Activated T-helper 2 cell treated with anti-CD3 and anti-CD28 coated beads, Interferon-gamma antibody, Interleukin-2, Interleukin-4, amounts not matched to agents 10 μg/mL and 5 μg/mL and 100 μg/mL, durations not matched to agents 14 hours and 24 hours and 36 hours (primary cell): ENCODE results near the gene CROCC2. TPM values are rescaled to one million over a fixed set of nuclear protein-coding genes. Genes with fewer than 3 reads are reported as not detected.
A peak's percentile ranks its signal among the peaks of the same experiment; 100 is the strongest.

Experiments used
- DNase-seq: peaks from one replicate; pipeline ENCODE4 v3.0.0; 2021; ENCODE audit warnings: low spot score
- H3K27ac Mint-ChIP-seq: one replicate; pipeline ENCODE4 v1.8.0; 2021; ENCODE audit warnings: mixed read lengths
- H3K27me3 Mint-ChIP-seq: one replicate; pipeline ENCODE4 v1.8.0; 2021; ENCODE audit warnings: low read depth, mixed read lengths
- H3K36me3 Mint-ChIP-seq: one replicate; pipeline ENCODE4 v1.8.0; 2021; ENCODE audit warnings: low read depth, mixed read lengths
- H3K4me1 Mint-ChIP-seq: one replicate; pipeline ENCODE4 v1.8.0; 2021; ENCODE audit warnings: low read depth, mixed read lengths
- H3K4me3 Mint-ChIP-seq: one replicate; pipeline ENCODE4 v1.8.0; 2021; ENCODE audit warnings: low read depth, mild to moderate bottlenecking, moderate library complexity, mixed read lengths
- H3K9me3 Mint-ChIP-seq: one replicate; pipeline ENCODE4 v1.8.0; 2021; ENCODE audit warnings: mixed read lengths
- intact Hi-C: fragments of 100-400 bp; cut with micrococcal nuclease; formaldehyde crosslinking; loops from one replicate; pipeline ENCODE4 v1.15.1; 2023
- total RNA-seq: library from RNA; stranded (reverse); gene quantifications from 2 replicates; pipeline ENCODE4 v1.2.3, GENCODE V29; 2022

CROCC2 gene
- total RNA-seq, 1 donor from 2014 or later: not detected

DNA sequence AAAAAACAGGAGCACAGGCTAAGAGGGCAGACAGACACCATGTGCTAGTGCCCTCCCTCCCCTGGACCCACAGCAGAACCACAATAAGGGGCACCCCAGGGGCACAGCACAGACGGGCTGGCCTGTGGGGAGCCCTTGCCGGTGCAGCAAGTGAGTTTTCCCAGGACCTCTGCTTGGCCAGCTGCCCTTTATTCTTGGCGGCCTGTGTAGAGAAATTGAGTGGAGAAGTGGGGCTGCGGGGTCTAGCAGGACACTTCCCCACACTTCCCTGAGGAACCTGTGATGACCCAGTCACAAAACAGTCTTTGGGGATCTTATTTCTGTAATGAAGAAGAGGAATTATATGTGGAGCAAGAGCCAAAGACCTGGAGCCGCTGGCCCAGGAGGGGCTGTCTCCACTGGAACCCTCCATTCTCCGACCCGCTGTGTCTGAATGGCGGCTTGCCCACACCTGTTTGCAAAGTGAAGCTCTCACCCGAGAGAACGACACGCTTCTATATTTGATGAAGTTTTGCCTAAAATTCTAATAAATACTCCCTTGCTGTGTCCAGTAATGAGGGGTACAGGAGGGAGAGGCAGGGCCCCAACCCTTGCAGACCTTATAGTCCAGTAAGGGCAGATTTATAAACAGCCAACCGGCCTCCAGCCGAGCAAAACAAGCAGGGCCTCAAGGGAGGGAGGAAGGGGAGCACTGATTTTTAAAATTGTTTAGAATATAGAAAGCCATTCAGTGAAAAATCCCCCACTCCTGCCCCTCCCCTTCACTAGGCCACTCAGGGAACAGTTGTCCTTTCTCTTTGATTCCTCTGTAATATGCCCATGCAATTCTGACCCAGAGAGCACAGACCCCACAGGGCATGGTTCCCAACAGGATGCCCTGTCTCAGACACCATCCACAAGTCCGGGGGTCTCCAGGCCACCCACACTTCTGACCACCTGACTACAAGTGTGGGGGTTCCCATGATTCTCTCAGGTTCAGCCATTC, 47.6 kb downstream of the CROCC2 start:
- DNase-seq: no peak
- intact Hi-C loops: no loop called here
- no peak overlapping the region for H3K27ac Mint-ChIP-seq
- no peaks in the 10 kb centered on the region for H3K36me3 Mint-ChIP-seq
- H3K9me3 Mint-ChIP-seq: no peaks in the 10 kb centered on the region
- H3K27me3 Mint-ChIP-seq: no peaks in the 10 kb centered on the region
- H3K4me1 Mint-ChIP-seq: no peaks in the 10 kb centered on the region
- no peak overlapping the region for H3K4me3 Mint-ChIP-seq

DNA sequence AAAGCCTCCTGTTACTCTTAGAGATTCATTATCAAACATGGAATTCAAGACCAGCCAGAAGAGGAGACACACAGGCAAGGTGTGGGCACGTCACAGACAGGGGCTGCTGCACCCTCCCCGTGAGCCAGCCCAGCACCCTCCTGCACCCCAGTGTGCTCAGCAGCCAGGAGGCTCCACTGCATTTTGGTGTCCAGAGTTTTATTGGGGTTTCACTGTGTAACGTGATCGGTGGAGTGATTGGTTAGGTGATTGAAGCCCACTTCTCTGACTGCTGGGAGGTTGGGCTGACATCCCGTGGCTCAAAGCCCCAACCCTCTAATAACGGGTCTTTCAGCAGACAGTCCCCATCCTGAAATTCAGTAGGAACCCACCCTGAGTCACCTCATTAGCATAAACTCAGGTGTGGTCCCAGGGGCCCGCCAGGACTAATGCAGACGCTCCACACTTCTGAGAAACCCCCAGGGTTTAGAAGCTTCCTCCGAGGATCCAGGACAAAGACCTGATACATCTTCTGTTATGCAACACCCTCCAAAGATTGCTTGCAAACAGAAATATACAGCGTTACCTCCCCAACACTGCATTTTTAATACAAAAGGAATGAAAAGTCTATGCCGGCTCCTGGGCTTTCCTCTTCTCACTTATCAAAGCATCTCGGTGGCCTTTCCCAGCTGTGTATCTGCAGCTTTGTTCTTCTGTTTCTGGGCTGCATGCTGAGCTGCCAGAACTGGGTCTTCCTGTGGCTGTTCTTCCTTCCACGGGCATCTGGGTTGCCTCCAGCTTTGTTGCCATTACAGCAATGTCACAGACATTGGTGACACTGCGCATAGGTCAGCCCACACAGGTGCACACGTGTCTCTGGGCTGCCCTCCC, 48.5 kb downstream of the CROCC2 start:
- no peak for DNase-seq
- H3K4me1 Mint-ChIP-seq: no peaks in the 10 kb centered on the region
- no peaks in the 10 kb centered on the region for H3K27me3 Mint-ChIP-seq
- no peak overlapping the region for H3K4me3 Mint-ChIP-seq
- H3K9me3 Mint-ChIP-seq: no peaks in the 10 kb centered on the region
- intact Hi-C loops: no loop called here
- no peaks in the 10 kb centered on the region for H3K36me3 Mint-ChIP-seq
- H3K27ac Mint-ChIP-seq: no peak overlapping the region

DNA sequence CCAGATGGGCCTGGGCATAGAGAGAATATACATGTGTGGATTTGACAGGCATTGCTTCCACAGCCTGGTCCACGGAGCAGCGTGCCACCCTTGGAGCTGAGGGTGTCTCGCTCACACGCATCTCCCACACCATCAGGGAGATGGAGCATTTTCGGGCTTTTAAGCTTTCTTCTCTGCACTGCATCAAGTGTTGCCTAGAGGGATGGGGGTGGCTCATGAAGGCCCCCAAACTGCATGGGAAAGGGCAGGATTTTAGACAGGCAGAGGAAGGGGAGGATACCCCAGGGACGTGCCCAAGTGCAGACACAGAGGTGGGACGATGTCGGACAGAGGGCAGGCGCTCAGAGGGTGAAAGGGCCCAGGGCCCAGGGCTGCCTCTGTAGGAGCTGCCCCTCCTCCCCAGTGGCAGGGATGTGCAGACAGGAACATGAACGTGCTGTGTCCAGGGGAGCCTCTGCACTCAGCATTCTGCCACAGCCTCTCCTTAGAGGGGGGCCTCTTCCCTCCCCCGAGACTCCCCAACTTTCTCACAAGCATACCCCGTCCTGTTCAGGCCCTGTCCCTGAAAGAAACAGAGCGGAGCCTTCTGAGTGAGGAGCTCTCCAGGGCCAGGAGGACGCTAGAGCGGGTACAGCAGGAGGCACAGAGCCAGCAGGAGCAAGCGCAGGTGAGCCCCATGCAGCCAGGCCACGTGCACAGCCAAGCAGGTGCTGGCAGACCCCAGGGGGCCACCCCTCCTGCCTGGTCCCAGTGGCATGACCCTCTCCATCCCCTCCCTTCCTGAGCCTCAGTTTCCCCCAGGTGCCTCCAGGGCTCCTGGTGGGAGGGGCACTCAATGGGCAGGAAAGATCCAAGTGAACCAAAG, 49.4 kb downstream of the CROCC2 start:
- no peaks in the 10 kb centered on the region for H3K36me3 Mint-ChIP-seq
- no peak overlapping the region for H3K27ac Mint-ChIP-seq
- DNase-seq: no peak
- no peaks in the 10 kb centered on the region for H3K4me1 Mint-ChIP-seq
- no peak overlapping the region for H3K4me3 Mint-ChIP-seq
- H3K9me3 Mint-ChIP-seq: no peaks in the 10 kb centered on the region
- no peaks in the 10 kb centered on the region for H3K27me3 Mint-ChIP-seq
- intact Hi-C loops: no loop called here

DNA sequence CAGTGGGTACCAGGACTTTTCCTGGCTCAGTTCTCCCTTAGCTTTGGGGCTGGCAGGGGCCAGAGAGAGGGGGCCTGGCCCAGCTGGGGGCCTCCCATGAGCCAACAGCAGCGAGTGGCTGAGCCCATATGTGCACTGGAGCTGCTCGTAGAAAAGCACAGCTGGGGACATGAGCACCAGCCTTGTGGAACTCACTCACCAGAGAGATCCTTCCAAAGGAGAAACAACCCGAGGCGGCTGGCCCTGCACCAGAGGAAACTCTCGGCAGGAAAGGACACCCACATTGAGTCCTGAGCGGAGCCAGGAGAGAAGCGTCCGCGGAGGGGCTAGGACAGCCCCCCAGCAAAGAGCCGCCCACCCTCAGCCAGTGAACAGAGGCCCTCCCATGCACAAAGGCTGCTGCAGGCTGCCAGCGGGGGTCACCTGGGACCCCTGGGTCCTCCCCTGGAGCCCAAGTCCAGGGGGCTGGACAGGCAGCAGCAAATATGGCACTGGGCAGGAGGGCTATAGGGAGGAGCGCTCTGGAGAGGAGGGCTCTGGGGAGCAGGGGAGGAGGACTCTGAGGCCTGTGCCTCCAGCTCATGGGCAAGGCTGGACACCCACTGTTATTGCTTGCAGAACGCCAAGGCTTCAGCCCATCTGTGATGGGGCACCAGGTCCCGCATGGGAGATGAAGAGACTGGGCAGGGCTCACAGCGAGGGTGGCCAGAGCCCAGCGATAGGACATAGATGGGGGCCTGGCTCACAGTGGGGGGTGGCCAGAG, 50.2 kb downstream of the CROCC2 start:
- no peaks in the 10 kb centered on the region for H3K9me3 Mint-ChIP-seq
- H3K4me3 Mint-ChIP-seq: no peak overlapping the region
- intact Hi-C loops: no loop called here
- no peak overlapping the region for H3K27ac Mint-ChIP-seq
- no peaks in the 10 kb centered on the region for H3K36me3 Mint-ChIP-seq
- no peaks in the 10 kb centered on the region for H3K4me1 Mint-ChIP-seq
- DNase-seq: no peak
- no peaks in the 10 kb centered on the region for H3K27me3 Mint-ChIP-seq

DNA sequence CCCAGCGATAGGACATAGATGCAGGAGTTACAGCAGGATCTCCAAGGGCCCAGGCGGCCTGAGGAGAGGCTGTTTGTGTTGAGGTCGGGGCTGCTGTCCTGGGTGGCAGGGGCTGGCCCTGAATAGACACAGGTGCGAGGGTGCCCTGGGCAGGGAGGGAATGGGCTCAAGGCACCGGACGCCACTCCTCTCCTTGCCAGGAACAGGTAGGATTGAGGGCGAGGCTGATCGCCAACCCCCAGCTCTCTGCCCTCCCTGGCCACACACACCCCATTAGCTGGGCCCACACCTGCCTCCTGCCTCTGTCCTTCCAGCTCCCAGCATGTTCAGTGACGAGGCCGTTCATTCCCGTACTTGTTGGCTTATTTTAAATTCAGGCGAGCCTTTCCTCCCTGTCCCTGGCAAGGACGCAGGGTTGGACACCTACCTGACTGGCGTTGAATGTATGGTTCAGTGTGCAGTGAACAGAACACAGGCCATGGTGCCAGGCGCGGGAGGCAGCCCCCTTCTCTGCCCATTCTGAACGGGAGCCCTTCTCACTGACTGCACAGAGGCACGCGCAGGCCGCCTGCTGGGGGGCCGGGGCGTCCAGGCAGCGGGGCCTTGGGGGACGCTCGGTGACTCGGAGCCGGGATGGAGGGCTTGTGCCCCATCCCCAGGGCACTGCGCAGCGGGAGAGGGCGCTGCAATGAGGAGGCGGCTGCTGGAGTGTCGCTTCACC, 51.0 kb downstream of the CROCC2 start:
- Mint-ChIP-seq H3K4me3 (no peak overlapping the region), H3K9me3 (no peaks in the 10 kb centered on the region), H3K36me3 (no peaks in the 10 kb centered on the region), H3K4me1 (no peaks in the 10 kb centered on the region), H3K27me3 (no peaks in the 10 kb centered on the region), H3K27ac (no peak overlapping the region)
- intact Hi-C loops: no loop called here
- DNase-seq: no peak

DNA sequence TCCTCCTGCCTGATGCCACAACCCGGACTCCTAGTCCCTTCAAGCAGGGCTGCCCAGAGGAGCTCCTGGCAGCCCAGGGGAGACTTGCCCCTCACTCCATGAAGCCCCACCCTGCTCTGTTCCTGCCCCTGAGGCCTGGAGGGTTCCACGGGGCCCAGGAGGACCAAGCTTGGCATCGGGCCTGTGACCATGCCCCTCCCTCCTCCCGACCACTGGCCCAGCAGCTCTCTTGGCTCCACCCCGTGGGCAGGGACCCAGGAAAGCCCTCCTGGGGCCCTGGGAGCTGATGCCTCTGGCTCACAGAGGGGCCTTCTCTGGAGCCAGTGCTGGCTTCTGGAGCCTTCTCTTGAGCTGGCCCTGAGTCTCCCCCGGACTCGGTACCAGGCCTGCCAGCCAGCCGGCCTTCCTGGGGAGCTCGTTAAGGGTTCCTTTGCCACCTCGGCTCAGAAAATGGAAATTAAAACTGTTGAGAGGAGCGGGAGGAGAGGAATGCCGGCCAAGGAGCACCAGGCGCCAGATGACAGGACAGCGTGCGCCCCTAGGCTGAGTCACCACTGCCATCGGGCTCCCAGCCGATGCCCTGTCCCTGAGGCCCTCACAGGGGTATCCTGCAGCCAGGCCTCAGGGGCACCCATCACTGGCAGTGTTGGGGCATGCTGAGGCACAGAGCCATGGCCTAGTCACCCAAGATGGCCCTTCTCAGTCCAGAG, 51.7 kb downstream of the CROCC2 start:
- intact Hi-C loops: no loop called here
- no peaks in the 10 kb centered on the region for H3K36me3 Mint-ChIP-seq
- no peak for DNase-seq
- no peak overlapping the region for H3K27ac Mint-ChIP-seq
- no peaks in the 10 kb centered on the region for H3K9me3 Mint-ChIP-seq
- H3K4me1 Mint-ChIP-seq: no peaks in the 10 kb centered on the region
- no peak overlapping the region for H3K4me3 Mint-ChIP-seq
- H3K27me3 Mint-ChIP-seq: no peaks in the 10 kb centered on the region

DNA sequence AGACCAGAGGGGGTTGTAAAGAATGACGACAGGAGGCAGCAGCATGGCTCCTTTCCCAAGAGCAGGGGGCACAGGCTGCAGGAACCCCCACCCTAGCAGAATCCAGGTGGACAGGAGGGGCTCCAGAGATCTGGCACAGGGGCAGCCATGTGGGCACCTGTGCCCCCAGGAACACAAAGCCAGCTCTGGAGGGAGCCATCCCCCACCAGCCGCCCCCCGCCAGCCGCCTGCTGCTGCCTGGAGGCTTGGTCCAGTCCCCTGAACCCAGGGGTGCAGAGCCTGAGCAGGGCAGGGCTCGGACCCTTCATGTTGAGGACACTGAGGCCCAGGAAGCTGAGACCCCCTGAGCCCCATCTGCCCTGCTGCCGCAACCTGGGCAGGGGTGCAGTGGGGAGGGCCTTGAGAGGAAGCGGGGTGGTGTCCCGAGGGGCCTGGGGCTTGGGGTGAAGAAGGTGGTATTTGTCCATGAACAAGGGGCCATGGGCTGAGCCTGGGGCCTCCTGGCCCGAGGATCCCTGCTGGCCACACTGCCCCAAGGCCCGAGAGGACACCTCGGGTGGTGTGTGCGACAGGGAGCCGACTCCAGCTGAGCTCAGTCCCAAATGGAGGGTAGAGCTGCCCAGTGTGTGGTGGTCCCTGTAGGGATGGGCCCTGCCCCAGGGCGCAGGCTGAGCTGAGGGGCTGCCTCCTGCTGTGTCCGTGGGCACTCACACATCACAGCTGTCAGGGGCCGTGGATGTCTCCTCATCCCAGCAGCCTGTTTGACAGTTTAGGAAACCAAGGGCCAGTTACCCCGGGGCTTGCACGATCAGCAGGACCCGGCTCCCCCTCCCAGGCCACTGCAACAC, 52.5 kb downstream of the CROCC2 start:
- H3K9me3 Mint-ChIP-seq: no peaks in the 10 kb centered on the region
- H3K27me3 Mint-ChIP-seq: no peaks in the 10 kb centered on the region
- intact Hi-C loops: no loop called here
- no peaks in the 10 kb centered on the region for H3K36me3 Mint-ChIP-seq
- no peak overlapping the region for H3K27ac Mint-ChIP-seq
- H3K4me3 Mint-ChIP-seq: no peak overlapping the region
- no peaks in the 10 kb centered on the region for H3K4me1 Mint-ChIP-seq
- no peak for DNase-seq

DNA sequence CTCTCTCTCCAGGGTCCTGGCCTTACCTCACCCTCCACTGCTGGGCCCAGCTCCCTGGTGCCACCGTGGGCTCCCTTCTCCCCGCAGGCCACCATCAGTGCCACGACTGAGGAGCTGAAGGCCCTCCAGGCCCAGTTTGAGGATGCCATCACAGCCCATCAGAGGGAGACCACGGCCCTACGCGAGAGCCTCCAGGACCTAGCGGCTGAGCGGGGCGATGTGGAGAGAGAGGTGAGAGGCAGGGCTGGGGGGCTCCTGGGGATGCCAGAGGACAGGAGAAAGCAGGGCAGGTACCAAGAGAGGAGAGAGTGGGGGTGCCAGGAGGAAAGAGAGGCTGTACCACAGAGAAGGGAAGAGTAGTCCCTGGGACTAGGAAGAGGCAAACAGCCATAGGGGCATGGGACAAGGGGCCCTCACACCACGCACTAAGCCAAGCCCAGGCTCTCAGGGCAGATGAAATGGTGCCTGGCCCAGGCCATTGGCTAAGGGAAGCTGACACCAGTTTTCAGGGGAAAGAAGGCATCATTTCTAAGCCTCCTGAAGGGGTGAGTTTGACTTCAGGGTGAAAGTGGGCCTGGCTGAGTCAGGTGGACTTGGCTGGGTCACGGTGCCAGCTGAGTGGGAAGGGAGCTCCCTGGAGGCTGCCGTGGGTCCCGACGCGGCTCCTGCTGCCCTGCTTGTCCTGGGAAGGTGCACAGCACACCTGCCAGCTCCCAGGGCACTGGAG, 53.2 kb downstream of the CROCC2 start:
- H3K9me3 Mint-ChIP-seq: no peaks in the 10 kb centered on the region
- no peaks in the 10 kb centered on the region for H3K36me3 Mint-ChIP-seq
- DNase-seq: no peak
- no peaks in the 10 kb centered on the region for H3K4me1 Mint-ChIP-seq
- no peak overlapping the region for H3K27ac Mint-ChIP-seq
- intact Hi-C loops: no loop called here
- H3K4me3 Mint-ChIP-seq: no peak overlapping the region
- no peaks in the 10 kb centered on the region for H3K27me3 Mint-ChIP-seq

DNA sequence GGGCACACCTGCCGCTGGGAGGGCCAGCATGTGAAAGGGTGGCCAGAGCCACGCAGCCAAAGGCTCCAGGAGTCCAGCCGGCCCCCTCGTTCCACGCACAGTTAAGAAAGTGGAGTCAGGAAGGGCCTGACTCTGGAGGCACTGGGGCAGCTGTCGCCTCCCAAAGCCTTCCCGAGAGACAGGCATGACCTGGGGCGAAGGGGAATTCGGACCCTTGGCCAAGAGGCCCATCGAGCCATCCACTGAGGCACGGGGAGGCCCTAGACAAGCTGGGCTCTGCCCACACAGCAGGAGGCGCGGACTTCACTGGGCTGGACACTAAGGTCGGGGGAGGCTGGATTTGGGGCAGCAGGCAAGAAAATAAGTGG, 53.8 kb downstream of the CROCC2 start:
- intact Hi-C loops: no loop called here
- H3K4me3 Mint-ChIP-seq: no peak overlapping the region
- no peaks in the 10 kb centered on the region for H3K9me3 Mint-ChIP-seq
- no peaks in the 10 kb centered on the region for H3K4me1 Mint-ChIP-seq
- H3K27me3 Mint-ChIP-seq: no peaks in the 10 kb centered on the region
- H3K27ac Mint-ChIP-seq: no peak overlapping the region
- no peaks in the 10 kb centered on the region for H3K36me3 Mint-ChIP-seq
- DNase-seq: peak; percentile 1

DNA sequence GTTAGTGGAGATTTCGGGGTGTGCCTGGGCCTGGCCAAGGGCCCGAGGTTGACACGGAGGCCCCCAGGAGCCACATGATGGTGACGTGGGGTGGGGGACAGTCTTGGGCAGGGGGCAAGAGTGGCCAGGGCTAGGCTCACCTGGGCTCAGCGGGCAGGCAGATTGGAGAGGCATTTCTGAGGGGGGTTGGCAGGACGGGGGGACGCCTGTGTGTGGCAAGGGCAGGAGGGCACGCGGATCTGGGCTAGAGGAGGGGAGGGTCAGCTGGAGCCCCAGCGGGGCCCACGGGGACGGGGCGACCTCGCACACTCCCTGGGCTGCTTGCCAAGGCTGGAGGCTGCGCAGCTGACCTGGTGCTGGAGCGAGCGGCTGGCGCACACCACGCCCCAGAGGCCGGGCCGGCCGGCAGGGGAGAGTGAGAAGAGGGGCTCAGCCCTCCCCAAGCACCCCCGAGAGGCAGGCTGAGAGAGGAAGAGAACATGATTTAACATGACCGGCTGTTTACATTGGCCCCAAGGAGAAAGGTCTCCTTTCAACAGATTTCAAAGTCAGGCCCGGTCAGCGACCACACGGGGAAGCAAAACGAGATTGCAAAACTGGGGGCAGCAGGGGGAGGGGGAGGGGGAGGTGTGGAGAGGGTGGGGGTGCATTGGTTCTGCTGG, 54.3 kb downstream of the CROCC2 start:
- Mint-ChIP-seq H3K27ac (no peak overlapping the region), H3K9me3 (no peaks in the 10 kb centered on the region), H3K4me3 (no peak overlapping the region), H3K4me1 (no peaks in the 10 kb centered on the region), H3K27me3 (no peaks in the 10 kb centered on the region), H3K36me3 (no peaks in the 10 kb centered on the region)
- peak; percentile 4 for DNase-seq
- intact Hi-C loops: no loop called here
